HG03066 (cell line): Measurements from ENCODE around the gene TMA16.
A peak's percentile ranks its signal among the peaks of the same experiment; 100 is the strongest.
"Not testable (repeated sequence)": the region's sequence is repeated elsewhere in the genome, so short reads cannot be mapped to it uniquely, and the experiment has no call there.

ENCODE experiments used
- ATAC-seq: cut with Tn5 transposase; IDR thresholded peaks from one replicate; pipeline ENCODE4 v1.9.1; 2021; ENCODE audit warnings: low read depth; ENCODE audit not compliant: unreplicated experiment

Gene TMA16

GRCh38 chr4:163494360-163495241 lies at the start of gene TMA16:
Gene TMA16, plus strand, starts transcription at chr4:163494690. Its CDS starts 112 bp downstream, at chr4:163494802.
- peak; percentile 74 for ATAC-seq

GRCh38 chr4:163447023-163447422 lies 47.5 kb upstream of the TMA16 start:
- ATAC-seq, result not testable (repeated sequence)

- no peak for ATAC-seq
These were observed 47.0 kb upstream of the TMA16 start for GRCh38 chr4:163447481-163447880.

GRCh38 chr4:163448540-163449203 lies 45.8 kb upstream of the TMA16 start:
- ATAC-seq, result no peak

GRCh38 chr4:163462556-163462955 lies 31.9 kb upstream of the TMA16 start:
- no peak for ATAC-seq

- no peak for ATAC-seq
These were observed 27.3 kb upstream of the TMA16 start for GRCh38 chr4:163467082-163467770.

- no peak for ATAC-seq
These were observed 24.1 kb upstream of the TMA16 start for GRCh38 chr4:163470391-163470790.

GRCh38 chr4:163473130-163473529 lies 21.4 kb upstream of the TMA16 start:
- ATAC-seq, result no peak

GRCh38 chr4:163473576-163473975 lies 20.9 kb upstream of the TMA16 start, which contains the start of gene TKTL2:
Gene TKTL2, minus strand, starts transcription at chr4:163473754. Its CDS starts 20 bp downstream, at chr4:163473734.
- ATAC-seq, result no peak

GRCh38 chr4:163474027-163474426 lies 20.5 kb upstream of the TMA16 start:
- ATAC-seq, result no peak

- no peak for ATAC-seq
These were observed 17.6 kb upstream of the TMA16 start for GRCh38 chr4:163476761-163477438.

GRCh38 chr4:163482190-163482589 lies 12.3 kb upstream of the TMA16 start:
- peak; percentile 76 for ATAC-seq

GRCh38 chr4:163484906-163485305 lies 9.6 kb upstream of the TMA16 start:
- ATAC-seq, result no peak

- no peak for ATAC-seq
These were observed 8.9 kb upstream of the TMA16 start for GRCh38 chr4:163485589-163485988.

- ATAC-seq, result no peak
These were observed 8.2 kb upstream of the TMA16 start for GRCh38 chr4:163486321-163486720.

GRCh38 chr4:163489929-163490328 lies 4.6 kb upstream of the TMA16 start:
- ATAC-seq, result no peak

- ATAC-seq, result no peak
These were observed 1.5 kb upstream of the TMA16 start for GRCh38 chr4:163492951-163493504.

- peak; percentile 19 for ATAC-seq
These were observed 689 bp upstream of the TMA16 start for GRCh38 chr4:163493643-163494359.

GRCh38 chr4:163495900-163496299 lies 1.4 kb downstream of the TMA16 start:
- no peak for ATAC-seq

GRCh38 chr4:163500586-163500985 lies 6.1 kb downstream of the TMA16 start:
- no peak for ATAC-seq
